Adrenal gland (tissue), 12 donors: ENCODE measurements around the gene LRRC8D. TPM values are rescaled to one million over a fixed set of nuclear protein-coding genes. Genes with fewer than 3 reads are reported as not detected.

Experiments
- DNase-seq, 7 donors: peaks; one replicate each; pipeline ENCODE4 v3.0.0-alpha.2; 2019 to 2020
- H3K27ac ChIP-seq, 5 donors: fragments of 200-600 bp; sonication (generic) in 4 of 5; 1 replicate in 3 of 5; 2 replicates in 2 of 5; pipeline versions ENCODE4 v1.5.1 to v1.8.0; 2016 to 2020; ENCODE audit warnings: mild to moderate bottlenecking in 1 of 5
- H3K27me3 ChIP-seq: fragments of 200-600 bp; 2 replicates; pipeline ENCODE4 v1.8.0; 2021
- H3K36me3 ChIP-seq, 2 donors: fragments of 200-600 bp; replicated peaks in 1 of 2; 1 replicate in 1 of 2; 2 replicates in 1 of 2; pipeline versions ENCODE4 v1.5.1 to v1.8.0; 2018 to 2022
- H3K4me1 ChIP-seq, 2 donors: fragments of 200-600 bp; replicated peaks in 1 of 2; 1 replicate in 1 of 2; 2 replicates in 1 of 2; pipeline versions ENCODE4 v1.5.1 to v1.8.0; 2018 to 2021
- H3K4me3 ChIP-seq, 4 donors: fragments of 200-600 bp; sonication (generic) in 3 of 4; one replicate each; pipeline ENCODE4 v1.5.1; 2016 to 2018
- H3K9me3 ChIP-seq, 3 donors: fragments of 200-600 bp; sonication (generic) in 1 of 3; replicated peaks in 1 of 3; 1 replicate in 2 of 3; 2 replicates in 1 of 3; pipeline versions ENCODE4 v1.5.1 to v1.8.0; 2016 to 2021
- POLR2A ChIP-seq, 2 donors: fragments of 450-650 bp; IDR thresholded peaks; one replicate each; pipeline ENCODE4 v1.6.1; 2017; ENCODE audit warnings: antibody characterized with exemption in 2 of 2, mild to moderate bottlenecking in 2 of 2, moderate library complexity in 1 of 2
- WGBS, 4 donors: extraction: QIAGEN DNeasy Blood & Tissue Kit in 2 of 4; methylation state at CpG; one replicate each; pipeline versions ENCODE4 v1.1.5 to v1.1.7; 2013 to 2017; 5-methylcytosine and 5-hydroxymethylcytosine counted together
- intact Hi-C, 2 donors: fragments of 100-400 bp; cut with DNase I; formaldehyde crosslinking; loops; one replicate each; pipeline versions ENCODE4 v1.14.1 to v1.15.0; 2022 to 2023
- polyA plus RNA-seq, 3 donors: library from polyadenylated mRNA; stranded (reverse); fragments of 200-250 nt in 2 of 3; fragments of 350-450 nt in 1 of 3; fragmentation: Illumina TruSeq in 1 of 3; extraction: RNeasy Lipid Tissue Mini Kit (QIAGEN cat#74804) in 1 of 3; gene quantifications; one replicate each; pipeline ENCODE4 v1.2.3, GENCODE V29; 2013 to 2014
- total RNA-seq, 9 donors: library from RNA; depleted of rRNA in 4 of 9; stranded (reverse); fragments of >200 nt in 4 of 9; fragments of 120-200 nt in 1 of 9; fragmentation: NEBNext Ultra II Directional in 1 of 9; extraction: Animal tissue kit (Norgen Biotek cat#: 25700) in 1 of 9; gene quantifications; one replicate each; pipeline versions ENCODE4 v1.1.0 to v1.2.4, GENCODE V29; 2013 to 2023
- TF ChIP-seq, protein P1 (sequence below), 6 experiments: fragments of 450-650 bp in 4 of 6; fragments of 200-600 bp in 2 of 6; sonication (generic) in 1 of 6; IDR thresholded peaks; 1 replicate in 5 of 6; 2 replicates in 1 of 6; pipeline versions ENCODE4 v1.5.1 to v1.8.0; 2016 to 2021; ENCODE audit warnings: antibody characterized with exemption in 6 of 6, mild to moderate bottlenecking in 2 of 6, moderate library complexity in 1 of 6
- donor health status: healthy with polysubstance abuse.
- donor health status: Bipolar disorder and iron deficiency.
- donor health status: DM: yes; HTN: yes; CAD: no.
- donor health status: DM: no; HTN: no; CAD: no.
- donor health status: DM: no; HTN: no; CAD: no.
- donor health status: DM: yes; HTN: yes; CAD: no.

Gene LRRC8D
- total and polyA plus RNA-seq, 12 donors: 13.9 to 79.8 (median 57.2) TPM

DNA sequence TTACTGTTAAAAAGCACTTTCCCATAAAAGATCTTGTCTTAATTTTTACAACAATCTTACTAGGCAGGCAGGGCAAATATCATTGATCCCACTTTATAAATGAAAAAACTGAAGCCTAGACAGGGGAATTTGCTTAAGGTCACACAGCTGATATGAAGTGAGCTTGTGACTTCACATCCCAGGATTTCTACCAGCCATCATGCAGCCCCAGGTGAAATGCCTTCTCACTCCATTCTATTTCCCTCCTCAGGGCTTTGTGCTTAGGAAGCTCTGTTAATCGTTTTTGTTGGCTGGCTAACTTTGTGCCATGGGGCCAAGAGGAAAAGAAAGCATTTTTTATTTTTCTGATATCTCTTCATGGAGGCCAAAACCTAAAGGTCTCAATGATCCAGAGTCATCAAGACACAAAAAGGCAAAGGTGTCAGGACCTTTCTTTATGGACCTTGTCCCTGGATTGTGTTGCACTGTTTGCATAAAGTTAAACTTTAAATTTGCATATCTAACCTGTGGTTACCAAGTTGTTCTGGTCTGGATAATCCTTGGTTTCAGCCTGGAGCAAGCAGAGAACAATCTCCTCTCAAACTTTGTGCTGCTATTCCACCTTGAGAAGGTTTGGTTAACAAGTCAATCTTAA, 129.3 kb downstream of the LRRC8D start:
- Histone ChIP-seq H3K4me1 (no peaks in the 10 kb centered on the region), H3K36me3 (no peaks in the 10 kb centered on the region), H3K27ac (no peak overlapping the region), H3K4me3 (no peak overlapping the region), H3K27me3 (no peaks in the 10 kb centered on the region), H3K9me3 (no peaks in the 10 kb centered on the region)
- DNase-seq: no peak
- TF ChIP-seq, protein P1, sequence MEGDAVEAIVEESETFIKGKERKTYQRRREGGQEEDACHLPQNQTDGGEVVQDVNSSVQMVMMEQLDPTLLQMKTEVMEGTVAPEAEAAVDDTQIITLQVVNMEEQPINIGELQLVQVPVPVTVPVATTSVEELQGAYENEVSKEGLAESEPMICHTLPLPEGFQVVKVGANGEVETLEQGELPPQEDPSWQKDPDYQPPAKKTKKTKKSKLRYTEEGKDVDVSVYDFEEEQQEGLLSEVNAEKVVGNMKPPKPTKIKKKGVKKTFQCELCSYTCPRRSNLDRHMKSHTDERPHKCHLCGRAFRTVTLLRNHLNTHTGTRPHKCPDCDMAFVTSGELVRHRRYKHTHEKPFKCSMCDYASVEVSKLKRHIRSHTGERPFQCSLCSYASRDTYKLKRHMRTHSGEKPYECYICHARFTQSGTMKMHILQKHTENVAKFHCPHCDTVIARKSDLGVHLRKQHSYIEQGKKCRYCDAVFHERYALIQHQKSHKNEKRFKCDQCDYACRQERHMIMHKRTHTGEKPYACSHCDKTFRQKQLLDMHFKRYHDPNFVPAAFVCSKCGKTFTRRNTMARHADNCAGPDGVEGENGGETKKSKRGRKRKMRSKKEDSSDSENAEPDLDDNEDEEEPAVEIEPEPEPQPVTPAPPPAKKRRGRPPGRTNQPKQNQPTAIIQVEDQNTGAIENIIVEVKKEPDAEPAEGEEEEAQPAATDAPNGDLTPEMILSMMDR (IDR thresholded peaks at IDR 0.05): no peak
- TF ChIP-seq POLR2A (IDR thresholded peaks at IDR 0.05): no peak
- intact Hi-C loops: no loop called here
- 8 to 21% (median 14%) methylated on average over 1 of the region's 1 CpG for WGBS, 4 donors

DNA sequence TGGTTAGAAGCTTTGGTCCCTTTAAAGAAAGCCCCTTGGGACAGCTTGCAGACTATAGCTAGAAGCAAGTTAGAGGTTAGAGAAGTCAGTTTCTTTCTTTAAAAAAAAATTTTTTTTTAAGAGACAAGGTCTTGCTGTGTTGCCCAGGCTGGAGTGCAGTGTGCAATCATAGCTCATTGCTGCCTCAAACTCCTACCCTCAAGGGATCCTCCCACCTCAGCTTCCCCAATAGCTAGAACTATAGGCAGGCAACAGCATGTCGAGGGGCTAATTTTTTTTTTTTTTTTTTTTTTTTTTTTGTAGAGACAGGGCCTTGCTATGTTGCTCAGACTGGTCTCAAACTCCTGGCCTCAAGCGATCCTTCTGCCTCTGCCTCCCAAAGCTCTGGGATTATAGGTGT, 129.9 kb downstream of the LRRC8D start:
- H3K4me1 ChIP-seq: no peaks in the 10 kb centered on the region
- H3K27ac ChIP-seq: no peak overlapping the region
- H3K4me3 ChIP-seq: no peak overlapping the region
- DNase-seq: no peak
- 88 to 98% (median 94%) methylated on average over 2 of the region's 2 CpGs for WGBS, 4 donors
- H3K27me3 ChIP-seq: no peaks in the 10 kb centered on the region
- no peaks in the 10 kb centered on the region for H3K36me3 ChIP-seq
- no peak for TF ChIP-seq POLR2A (IDR thresholded peaks at IDR 0.05)
- TF ChIP-seq, protein P1 (IDR thresholded peaks at IDR 0.05): no peak
- intact Hi-C loops: no loop called here
- H3K9me3 ChIP-seq: no peaks in the 10 kb centered on the region

DNA sequence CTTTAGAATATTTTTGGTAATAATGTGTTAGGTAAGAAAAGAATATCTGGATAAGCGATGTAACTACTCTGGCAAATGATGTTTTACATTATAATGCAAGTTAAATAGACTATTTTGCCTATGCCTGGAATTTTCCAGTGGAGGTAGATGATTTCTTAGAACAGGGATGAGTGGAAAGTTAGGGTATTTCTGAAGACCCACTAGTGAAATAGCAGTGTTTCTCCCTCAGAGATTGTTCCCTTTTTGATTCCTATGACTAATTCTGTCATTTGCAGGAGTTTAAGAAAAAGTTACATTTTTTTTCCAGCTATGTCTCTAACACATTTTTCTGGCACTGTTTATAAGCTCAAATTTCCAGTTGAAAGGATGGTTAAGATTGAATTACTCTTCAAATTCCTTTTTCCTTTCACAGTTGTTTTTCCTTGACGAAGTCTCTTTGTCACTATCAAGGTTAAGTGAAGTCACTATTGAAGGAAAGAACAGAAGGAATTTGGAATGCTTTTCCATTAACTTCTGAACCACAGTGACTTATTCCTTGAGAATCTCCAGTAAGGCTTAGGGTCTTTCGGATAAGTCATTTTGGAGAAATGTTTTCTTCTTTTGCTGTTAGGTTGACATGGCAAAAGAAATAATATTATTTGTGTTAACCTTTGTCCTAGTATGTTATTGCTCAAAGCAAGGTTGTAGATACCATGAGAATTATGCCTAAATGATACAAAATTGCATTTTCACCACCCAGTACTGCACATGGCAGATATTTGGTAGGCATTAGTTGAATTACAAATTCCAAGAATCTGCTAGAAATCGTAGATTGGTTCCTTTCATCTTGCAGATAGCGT, 131.2 kb downstream of the LRRC8D start:
- Histone ChIP-seq H3K4me3 (no peak overlapping the region), H3K9me3 (no peaks in the 10 kb centered on the region), H3K4me1 (no peaks in the 10 kb centered on the region), H3K36me3 (no peaks in the 10 kb centered on the region), H3K27ac (no peak overlapping the region), H3K27me3 (no peaks in the 10 kb centered on the region)
- no peak for DNase-seq
- 78 to 88% (median 81%) methylated on average over 5 of the region's 5 CpGs for WGBS, 4 donors
- TF ChIP-seq, protein P1 (IDR thresholded peaks at IDR 0.05): no peak
- no peak for TF ChIP-seq POLR2A (IDR thresholded peaks at IDR 0.05)
- intact Hi-C loops: no loop called here

DNA sequence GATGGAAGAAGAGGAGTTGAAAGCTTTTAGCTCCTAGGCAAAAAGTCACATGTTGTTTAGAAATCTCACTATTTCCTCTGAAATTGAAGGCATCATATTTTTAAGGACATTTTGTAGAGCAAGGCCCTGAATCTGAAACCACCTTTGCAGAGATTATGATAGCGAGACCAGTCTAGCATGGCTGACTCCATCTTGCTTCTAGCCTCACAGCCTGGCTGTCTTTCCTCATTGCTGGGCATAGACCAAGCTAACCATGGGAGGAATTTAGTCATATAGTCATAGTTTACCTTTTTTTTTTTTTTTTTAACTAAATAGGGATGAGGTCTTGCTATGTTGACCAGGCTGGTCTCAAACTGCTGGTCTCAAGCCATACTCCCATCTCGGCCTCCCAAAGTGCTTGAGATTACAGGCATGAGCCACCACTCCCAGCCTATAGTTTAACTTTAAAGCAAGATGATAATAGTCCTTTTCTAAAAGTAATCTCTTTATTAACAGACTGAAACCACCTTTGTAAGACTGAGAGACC, 131.8 kb downstream of the LRRC8D start:
- TF ChIP-seq, protein P1 (IDR thresholded peaks at IDR 0.05): no peak
- TF ChIP-seq POLR2A (IDR thresholded peaks at IDR 0.05): no peak
- no peak for DNase-seq
- Histone ChIP-seq H3K4me3 (no peak overlapping the region), H3K9me3 (no peaks in the 10 kb centered on the region), H3K27me3 (no peaks in the 10 kb centered on the region), H3K27ac (no peak overlapping the region), H3K4me1 (no peaks in the 10 kb centered on the region), H3K36me3 (no peaks in the 10 kb centered on the region)
- WGBS, 4 donors: 96 to 98% (median 97%) methylated on average over 2 of the region's 2 CpGs
- intact Hi-C loops: no loop called here
